Suprapubic skin (tissue), 4 donors: ENCODE results near the gene GLCCI1.

Experiments
- CTCF ChIP-seq, 2 donors: fragments of 200-600 bp in 1 of 2; fragments of 450-650 bp in 1 of 2; sonication (generic) in 1 of 2; IDR thresholded peaks; one replicate each; pipeline ENCODE4 v1.5.1; 2016 to 2019; ENCODE audit warnings: antibody characterized with exemption in 2 of 2, mild to moderate bottlenecking in 1 of 2, moderate library complexity in 1 of 2
- EP300 ChIP-seq: sonication (generic); formaldehyde crosslinking; IDR thresholded peaks from one replicate; pipeline ENCODE4 v1.6.1; 2017; ENCODE audit warnings: antibody characterized with exemption
- POLR2A ChIP-seq, 2 donors: fragments of 450-650 bp; IDR thresholded peaks; one replicate each; pipeline ENCODE4 v1.6.1; 2017; ENCODE audit warnings: antibody characterized with exemption in 2 of 2, mild to moderate bottlenecking in 2 of 2, moderate library complexity in 2 of 2
- POLR2AphosphoS5 ChIP-seq, 3 donors: sonication (generic); formaldehyde crosslinking; IDR thresholded peaks; one replicate each; pipeline ENCODE4 v1.6.1; 2017; ENCODE audit warnings: antibody characterized with exemption in 3 of 3

- TF ChIP-seq CTCF (IDR thresholded peaks at IDR 0.05), result no peak
- no peak for TF ChIP-seq POLR2A (IDR thresholded peaks at IDR 0.05)
- no peak for TF ChIP-seq POLR2AphosphoS5 (IDR thresholded peaks at IDR 0.05)
- TF ChIP-seq EP300, result no peak
Observed at GRCh38 chr7:8051998-8052397, 83.4 kb downstream of the GLCCI1 start.
